22Rv1 (cell line): ENCODE results near the gene PNMA1.

Source experiments
- ZFX ChIP-seq: fragments of 450-650 bp; IDR thresholded peaks from 2 replicates; pipeline ENCODE4 v1.6.1; 2017; ENCODE audit warnings: antibody characterized with exemption, borderline replicate concordance
- TF ChIP-seq, protein P1 (sequence below): fragments of 450-650 bp; IDR thresholded peaks from 2 replicates; pipeline ENCODE4 v1.5.1; 2017; ENCODE audit warnings: mild to moderate bottlenecking

DNA sequence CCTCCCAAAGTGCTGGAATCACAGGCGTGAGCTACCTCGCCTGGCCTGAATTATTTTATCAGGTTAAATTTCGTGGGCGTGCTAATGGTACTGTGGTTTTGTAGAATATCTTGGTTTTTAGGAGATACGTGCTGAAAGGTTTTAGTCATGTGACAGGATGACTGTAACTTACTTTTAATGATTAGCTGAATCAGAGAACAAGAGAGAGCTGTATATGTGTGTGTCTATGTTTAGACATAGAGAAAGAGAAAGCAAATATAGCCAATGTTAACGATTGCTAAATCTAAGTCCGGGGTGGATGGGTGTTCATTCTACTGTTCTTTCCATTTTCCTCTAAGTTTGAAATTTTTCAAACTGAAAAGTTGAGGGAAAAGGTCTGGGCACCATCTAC is 9.2 kb upstream of the PNMA1 start:
- TF ChIP-seq, protein P1, sequence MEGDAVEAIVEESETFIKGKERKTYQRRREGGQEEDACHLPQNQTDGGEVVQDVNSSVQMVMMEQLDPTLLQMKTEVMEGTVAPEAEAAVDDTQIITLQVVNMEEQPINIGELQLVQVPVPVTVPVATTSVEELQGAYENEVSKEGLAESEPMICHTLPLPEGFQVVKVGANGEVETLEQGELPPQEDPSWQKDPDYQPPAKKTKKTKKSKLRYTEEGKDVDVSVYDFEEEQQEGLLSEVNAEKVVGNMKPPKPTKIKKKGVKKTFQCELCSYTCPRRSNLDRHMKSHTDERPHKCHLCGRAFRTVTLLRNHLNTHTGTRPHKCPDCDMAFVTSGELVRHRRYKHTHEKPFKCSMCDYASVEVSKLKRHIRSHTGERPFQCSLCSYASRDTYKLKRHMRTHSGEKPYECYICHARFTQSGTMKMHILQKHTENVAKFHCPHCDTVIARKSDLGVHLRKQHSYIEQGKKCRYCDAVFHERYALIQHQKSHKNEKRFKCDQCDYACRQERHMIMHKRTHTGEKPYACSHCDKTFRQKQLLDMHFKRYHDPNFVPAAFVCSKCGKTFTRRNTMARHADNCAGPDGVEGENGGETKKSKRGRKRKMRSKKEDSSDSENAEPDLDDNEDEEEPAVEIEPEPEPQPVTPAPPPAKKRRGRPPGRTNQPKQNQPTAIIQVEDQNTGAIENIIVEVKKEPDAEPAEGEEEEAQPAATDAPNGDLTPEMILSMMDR, result no peak
- TF ChIP-seq ZFX, result no peak
